IPS-20b (cell line): ENCODE data around the gene TCF7L1.

Experiments
- H3K27ac ChIP-seq: one replicate; pipeline ENCODE4 v1.5.1; 2013; ENCODE audit warnings: low read length
- H3K27me3 ChIP-seq: 2 replicates; pipeline ENCODE4 v1.6.1; 2013; ENCODE audit warnings: mild to moderate bottlenecking, low read length, inconsistent platforms; ENCODE audit not compliant: insufficient read depth
- H3K36me3 ChIP-seq: 2 replicates; pipeline ENCODE4 v1.6.1; 2013; ENCODE audit warnings: low read depth, mild to moderate bottlenecking, inconsistent platforms, low read length, moderate library complexity; ENCODE audit not compliant: insufficient read depth
- H3K4me1 ChIP-seq: 2 replicates; pipeline ENCODE4 v1.6.1; 2013; ENCODE audit warnings: mild to moderate bottlenecking, control low read depth, inconsistent platforms, low read length, moderate library complexity; ENCODE audit not compliant: insufficient read depth
- H3K4me3 ChIP-seq: 2 replicates; pipeline ENCODE4 v1.5.1; 2013; ENCODE audit warnings: mild to moderate bottlenecking, low read length, inconsistent platforms
- H3K9ac ChIP-seq: 2 replicates; pipeline ENCODE4 v1.6.1; 2013; ENCODE audit warnings: low read depth, mild to moderate bottlenecking, inconsistent platforms, low read length, moderate library complexity
- H3K9me3 ChIP-seq: 2 replicates; pipeline ENCODE4 v1.6.1; 2013; ENCODE audit warnings: mild to moderate bottlenecking, low read depth, low read length, inconsistent platforms; ENCODE audit not compliant: insufficient read depth

Gene TCF7L1

DNA sequence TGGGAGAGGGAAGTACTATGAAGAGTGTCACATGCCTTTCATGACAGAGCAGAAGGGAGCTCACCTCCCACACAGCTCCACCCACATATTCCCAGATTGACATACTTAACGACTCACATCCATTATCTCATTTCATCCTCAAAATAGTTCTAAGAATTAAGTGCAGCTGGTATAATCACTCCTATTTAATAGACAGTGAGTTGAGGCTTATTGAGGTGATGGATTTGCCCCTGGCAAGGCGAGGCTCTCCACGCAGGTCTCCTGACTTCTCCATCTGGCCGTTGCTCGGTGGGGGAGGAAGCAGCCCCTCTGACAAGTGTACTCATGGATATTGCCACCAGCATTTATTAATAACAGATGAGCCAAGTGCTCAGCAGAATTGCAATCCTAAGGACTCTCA lies 113.2 kb downstream of the TCF7L1 start:
- H3K9me3 ChIP-seq, result no peaks in the 10 kb centered on the region
- H3K27me3 ChIP-seq, result no peaks in the 10 kb centered on the region
- peak overlapping the region; percentile 7 for H3K27ac ChIP-seq
- peaks cover 63% of the 10 kb centered on the region for H3K4me1 ChIP-seq
- no peaks in the 10 kb centered on the region for H3K36me3 ChIP-seq
- no peak overlapping the region for H3K4me3 ChIP-seq
- H3K9ac ChIP-seq, result peak overlapping the region; percentile 57; the same call in 1 of the 2 replicates

DNA sequence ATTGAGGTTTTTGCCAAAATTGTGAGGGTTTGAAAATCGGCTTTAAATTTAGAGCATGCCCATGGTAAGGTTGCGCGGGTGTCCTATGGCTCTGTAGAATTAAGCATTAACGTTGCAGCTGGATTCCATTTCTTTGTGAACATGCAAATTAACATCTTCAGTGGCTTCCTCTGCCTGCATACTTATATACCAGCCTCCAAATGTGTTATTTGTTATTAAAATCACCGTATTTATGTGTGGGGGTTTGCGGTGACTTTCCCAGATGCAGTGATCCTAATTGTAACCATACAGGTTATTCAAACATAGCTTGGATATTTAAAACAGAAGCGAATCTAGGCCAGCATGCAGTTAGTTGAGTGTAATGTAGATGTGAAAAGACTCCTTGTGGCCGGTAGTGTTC lies 114.4 kb downstream of the TCF7L1 start:
- H3K27ac ChIP-seq, result peak overlapping the region; percentile 68
- peak overlapping the region; percentile 44; the same call in 1 of the 2 replicates for H3K4me3 ChIP-seq
- H3K36me3 ChIP-seq, result no peaks in the 10 kb centered on the region
- H3K27me3 ChIP-seq, result no peaks in the 10 kb centered on the region
- no peaks in the 10 kb centered on the region for H3K9me3 ChIP-seq
- peaks cover 61% of the 10 kb centered on the region for H3K4me1 ChIP-seq
- peak overlapping the region; percentile 57; the same call in 1 of the 2 replicates for H3K9ac ChIP-seq

DNA sequence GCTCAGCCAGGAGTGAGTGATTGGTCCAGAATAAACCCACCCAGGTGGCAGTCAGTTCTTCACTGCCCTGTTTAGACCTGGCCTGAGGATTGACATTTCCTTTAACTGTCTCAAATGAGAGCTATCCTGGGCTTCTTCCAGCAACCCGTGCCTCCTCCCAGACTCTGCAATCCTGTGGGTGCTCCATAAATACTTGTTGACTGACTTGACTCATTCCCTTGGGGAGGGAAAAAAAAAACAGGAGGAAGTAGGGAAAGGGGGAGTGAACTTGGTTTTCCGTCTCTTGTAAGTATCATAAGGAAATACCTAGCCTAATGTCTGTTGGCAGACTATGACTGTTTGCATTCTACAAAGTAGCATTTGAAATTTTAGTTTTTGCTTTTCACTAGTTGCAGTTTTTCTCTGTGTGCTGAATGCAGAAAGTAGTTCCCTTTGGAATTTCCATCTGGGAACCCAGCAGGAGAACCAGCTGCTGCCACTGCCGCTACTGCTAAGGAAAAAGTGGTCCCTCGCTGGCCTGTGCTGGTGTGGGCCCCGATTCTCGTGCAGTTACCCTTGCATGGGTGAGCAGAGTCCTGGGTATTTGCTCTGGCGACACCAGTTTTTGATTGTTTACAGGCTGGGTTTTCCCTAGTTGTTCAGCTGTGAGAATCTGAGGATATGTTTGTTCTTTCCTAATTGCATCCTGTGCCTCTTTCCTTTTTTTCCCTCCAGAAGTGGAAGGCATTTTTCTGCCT lies 115.7 kb downstream of the TCF7L1 start:
- no peaks in the 10 kb centered on the region for H3K9me3 ChIP-seq
- H3K9ac ChIP-seq, result peak overlapping the region; percentile 57; the same call in 1 of the 2 replicates
- no peaks in the 10 kb centered on the region for H3K27me3 ChIP-seq
- H3K4me3 ChIP-seq, result no peak overlapping the region
- no peaks in the 10 kb centered on the region for H3K36me3 ChIP-seq
- H3K4me1 ChIP-seq, result peaks cover 63% of the 10 kb centered on the region
- H3K27ac ChIP-seq, result peak overlapping the region; percentile 68

DNA sequence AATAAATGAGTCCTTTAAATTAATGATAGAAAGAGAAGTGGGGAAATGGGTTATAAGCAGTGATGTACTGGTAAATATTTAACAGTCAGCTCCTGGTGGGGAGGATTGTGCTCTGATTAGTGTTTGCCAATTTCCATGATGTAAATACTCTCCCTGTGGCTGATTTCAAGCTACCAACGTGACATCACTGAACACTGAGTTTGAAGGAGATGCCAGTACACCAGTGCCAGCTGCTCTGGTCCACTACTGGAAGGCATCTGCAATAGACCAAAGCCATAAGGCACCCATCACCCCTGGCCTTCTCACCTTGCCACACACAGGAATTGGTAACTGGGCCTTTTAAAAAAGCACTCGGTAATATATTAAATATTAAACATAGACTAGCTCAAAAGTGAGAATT lies 116.9 kb downstream of the TCF7L1 start:
- H3K36me3 ChIP-seq, result no peaks in the 10 kb centered on the region
- H3K9me3 ChIP-seq, result no peaks in the 10 kb centered on the region
- peaks cover 74% of the 10 kb centered on the region for H3K4me1 ChIP-seq
- no peak overlapping the region for H3K9ac ChIP-seq
- H3K27ac ChIP-seq, result no peak overlapping the region
- H3K27me3 ChIP-seq, result no peaks in the 10 kb centered on the region
- H3K4me3 ChIP-seq, result no peak overlapping the region

DNA sequence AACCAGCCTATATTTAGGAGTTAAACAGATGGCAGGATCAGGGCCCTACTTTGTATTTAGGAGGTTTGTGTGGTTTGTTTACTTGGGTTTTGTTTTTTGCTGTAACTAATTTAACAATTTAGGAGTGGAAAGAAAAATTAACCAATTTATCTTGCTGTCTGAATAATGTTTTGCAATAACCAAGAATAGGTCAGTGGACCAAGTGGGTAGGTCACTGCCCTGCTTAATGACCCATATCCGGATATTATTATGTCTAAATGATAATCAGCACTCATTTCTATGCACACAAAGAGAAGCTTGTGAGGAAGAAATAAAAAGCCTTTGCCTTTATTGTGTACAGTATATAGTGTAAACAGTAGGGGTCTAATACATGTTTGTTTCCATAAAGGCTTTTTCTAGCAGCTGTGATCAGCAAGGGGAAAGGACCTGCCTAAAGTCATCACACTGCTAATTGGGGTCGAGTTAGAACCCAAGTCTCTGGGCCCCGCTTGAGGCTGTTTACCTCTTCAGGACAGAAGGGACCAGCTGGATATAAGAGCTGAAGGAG lies 118.0 kb downstream of the TCF7L1 start:
- no peaks in the 10 kb centered on the region for H3K36me3 ChIP-seq
- H3K4me1 ChIP-seq, result peaks cover 77% of the 10 kb centered on the region
- no peak overlapping the region for H3K4me3 ChIP-seq
- no peaks in the 10 kb centered on the region for H3K9me3 ChIP-seq
- no peak overlapping the region for H3K27ac ChIP-seq
- no peaks in the 10 kb centered on the region for H3K27me3 ChIP-seq
- no peak overlapping the region for H3K9ac ChIP-seq

DNA sequence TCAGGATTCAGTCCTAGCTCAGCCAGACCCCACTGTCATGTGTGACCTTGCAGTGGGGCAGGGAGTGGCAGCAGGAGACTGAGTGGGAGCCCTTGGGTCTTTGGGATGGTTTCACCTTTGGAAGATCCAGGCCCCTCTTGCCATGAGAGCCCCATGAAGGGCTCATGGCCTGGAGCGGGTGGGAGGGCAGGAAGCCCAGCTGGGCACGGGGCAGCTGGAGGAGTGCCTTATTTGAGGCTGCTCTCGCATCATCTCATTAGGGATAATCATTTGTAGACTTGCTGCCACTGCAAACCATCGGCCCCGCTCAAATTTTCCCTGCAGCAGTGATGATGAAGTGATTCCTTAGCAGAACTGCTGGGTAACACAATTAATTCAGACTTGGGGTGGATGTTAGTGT lies 120.7 kb downstream of the TCF7L1 start:
- Histone ChIP-seq H3K4me3 (no peak overlapping the region), H3K27ac (no peak overlapping the region), H3K36me3 (no peaks in the 10 kb centered on the region), H3K9ac (peak overlapping the region; percentile 17; the same call in 1 of the 2 replicates), H3K27me3 (no peaks in the 10 kb centered on the region), H3K4me1 (peaks cover 76% of the 10 kb centered on the region), H3K9me3 (no peaks in the 10 kb centered on the region)

DNA sequence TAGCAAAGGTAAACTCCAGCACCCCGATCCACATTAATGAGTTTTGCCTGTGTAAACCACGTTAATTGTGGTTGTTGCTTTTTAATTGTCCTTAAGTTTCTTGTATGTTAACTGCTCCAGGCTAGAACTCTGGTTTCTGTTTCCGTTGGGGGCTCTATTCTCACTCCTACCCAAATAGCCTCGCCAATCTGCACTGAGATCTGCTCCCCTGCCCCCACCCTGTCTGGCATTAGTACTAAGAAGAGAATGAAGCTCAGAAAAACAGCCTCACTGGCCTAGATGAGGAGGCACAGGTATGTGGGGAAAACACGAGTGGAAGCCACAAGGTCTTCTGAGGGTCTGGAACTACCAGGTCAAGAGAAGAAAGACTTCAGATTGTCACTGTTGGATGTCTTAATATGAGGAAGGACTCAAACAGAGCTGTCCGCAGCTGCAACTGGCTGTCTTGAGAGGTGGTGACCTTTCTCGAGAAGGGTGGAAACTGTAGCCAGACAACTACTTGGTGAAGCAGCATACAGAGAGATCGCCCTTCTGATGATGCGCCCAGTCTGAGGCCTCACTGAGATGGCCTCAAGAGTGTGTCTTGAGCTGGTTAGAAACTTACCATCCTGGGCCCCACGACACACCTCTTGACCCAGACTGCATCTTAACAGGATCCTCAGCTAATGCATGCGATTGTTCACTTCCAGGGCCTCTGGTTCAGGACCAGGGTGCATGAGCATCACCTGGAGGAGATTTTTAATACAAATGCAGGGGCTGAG lies 121.5 kb downstream of the TCF7L1 start:
- peak overlapping the region; percentile 60; the same call in 1 of the 2 replicates for H3K4me3 ChIP-seq
- no peaks in the 10 kb centered on the region for H3K27me3 ChIP-seq
- peak overlapping the region; percentile 78; the same call in 1 of the 2 replicates for H3K9ac ChIP-seq
- no peaks in the 10 kb centered on the region for H3K9me3 ChIP-seq
- peaks cover 75% of the 10 kb centered on the region for H3K4me1 ChIP-seq
- H3K27ac ChIP-seq, result peak overlapping the region; percentile 87
- H3K36me3 ChIP-seq, result no peaks in the 10 kb centered on the region

DNA sequence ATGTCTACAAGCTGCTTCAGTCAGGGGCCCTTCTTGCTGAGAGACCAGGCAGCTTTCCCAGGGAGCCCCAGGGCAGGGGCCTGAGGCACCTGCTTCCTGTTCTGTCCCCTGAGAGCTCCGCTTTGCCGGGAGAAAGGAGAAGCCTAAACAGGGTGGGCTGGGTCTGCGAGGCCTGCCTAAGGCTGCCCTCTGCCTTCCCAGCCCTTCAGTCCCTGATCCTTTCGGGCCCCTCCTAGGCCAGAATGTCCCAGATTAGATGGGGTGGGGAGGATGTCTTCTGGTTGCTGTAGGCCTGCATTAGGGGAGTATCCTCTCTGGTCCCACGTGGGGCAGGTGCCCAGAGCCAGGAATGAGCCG lies 122.2 kb downstream of the TCF7L1 start:
- H3K4me3 ChIP-seq, result peak overlapping the region; percentile 60
- peak overlapping the region; percentile 78 for H3K9ac ChIP-seq
- no peaks in the 10 kb centered on the region for H3K27me3 ChIP-seq
- no peaks in the 10 kb centered on the region for H3K9me3 ChIP-seq
- H3K4me1 ChIP-seq, result peaks cover 80% of the 10 kb centered on the region
- peak overlapping the region; percentile 87 for H3K27ac ChIP-seq
- no peaks in the 10 kb centered on the region for H3K36me3 ChIP-seq

DNA sequence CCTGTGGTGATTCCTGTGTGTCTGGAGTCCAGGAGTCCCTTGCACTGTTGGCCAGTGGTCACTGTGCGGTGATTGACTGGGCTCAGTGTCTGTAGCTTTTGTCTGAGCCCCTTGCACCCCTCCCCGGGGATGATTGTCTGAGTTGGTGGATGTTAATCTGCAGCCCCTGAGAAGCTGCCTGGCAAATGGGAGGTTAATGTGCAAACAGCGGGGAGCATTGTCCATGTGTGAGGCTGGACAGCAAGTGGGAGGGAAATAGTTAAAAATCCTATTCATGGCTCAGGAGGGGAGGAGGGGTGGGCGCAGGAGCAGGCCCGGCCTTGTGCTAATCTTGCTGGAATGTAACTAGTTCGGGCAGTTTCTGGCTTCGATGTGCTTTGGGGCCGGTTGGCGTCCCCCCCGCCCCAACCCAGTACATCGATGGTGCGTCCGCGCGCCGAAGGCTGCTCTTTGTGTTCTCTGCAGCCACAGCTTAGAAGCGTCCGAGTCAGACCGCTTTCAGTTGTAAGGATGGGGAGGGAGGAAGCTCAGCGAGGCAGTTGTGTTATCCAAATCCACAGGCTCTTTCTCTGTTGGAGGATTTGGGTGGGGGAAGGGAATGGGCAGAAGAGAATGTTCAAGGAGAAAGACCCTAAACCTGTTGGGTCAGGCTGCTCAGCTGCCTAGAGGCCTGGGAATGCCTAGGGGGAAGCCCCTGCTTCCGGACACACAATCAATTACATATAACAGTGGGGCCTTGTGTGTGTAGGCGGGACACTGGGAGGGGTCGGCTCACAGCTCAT lies 122.8 kb downstream of the TCF7L1 start:
- Histone ChIP-seq H3K4me1 (peaks cover 76% of the 10 kb centered on the region), H3K9ac (peak overlapping the region; percentile 78), H3K4me3 (peak overlapping the region; percentile 60)

DNA sequence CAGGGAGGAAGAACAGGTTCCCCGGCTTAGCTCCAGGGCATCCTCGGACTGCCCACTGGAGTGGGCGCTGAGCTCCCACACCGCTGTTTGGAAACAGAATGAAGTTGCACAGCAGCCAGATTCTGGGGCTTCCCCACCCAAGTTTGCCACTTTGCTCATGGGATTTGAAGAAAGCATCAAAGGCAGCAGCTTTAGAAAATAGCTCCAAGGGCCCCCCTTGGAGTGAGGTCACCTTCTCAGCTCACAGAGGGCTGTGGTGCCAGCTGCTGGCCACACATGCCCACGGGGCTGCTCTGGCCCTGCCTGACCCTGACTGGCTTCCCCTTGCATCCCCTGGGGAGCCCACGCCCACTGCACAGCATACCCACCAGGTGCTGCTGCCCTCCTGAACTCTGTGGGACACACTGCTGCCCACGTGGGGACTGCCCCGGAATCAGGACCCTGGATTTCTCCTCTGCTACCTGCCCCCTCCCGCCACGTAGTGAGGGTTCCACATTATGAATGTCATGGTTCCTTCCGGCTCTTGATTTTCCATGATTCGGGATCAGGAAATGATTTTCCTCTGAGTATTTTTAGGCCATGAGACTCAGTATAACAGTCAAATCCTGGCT lies 124.3 kb downstream of the TCF7L1 start:
- Histone ChIP-seq H3K36me3 (peaks cover 13% of the 10 kb centered on the region; the same call in 1 of the 2 replicates), H3K27me3 (no peaks in the 10 kb centered on the region), H3K9ac (peak overlapping the region; percentile 20; the same call in 1 of the 2 replicates), H3K9me3 (no peaks in the 10 kb centered on the region), H3K4me3 (no peak overlapping the region), H3K4me1 (peaks cover 70% of the 10 kb centered on the region), H3K27ac (no peak overlapping the region)

More for the DNA sequence above, 122.8 kb downstream of the TCF7L1 start:
- Histone ChIP-seq H3K9me3 (no peaks in the 10 kb centered on the region), H3K27ac (peak overlapping the region; percentile 87), H3K36me3 (no peaks in the 10 kb centered on the region), H3K27me3 (no peaks in the 10 kb centered on the region)
